GM21717 (cell line): Measurements from ENCODE around the gene NUAK1.

Experiments used
- ATAC-seq: cut with Tn5 transposase; IDR thresholded peaks from one replicate; pipeline ENCODE4 v1.9.1; 2021; ENCODE audit warnings: mild to moderate bottlenecking, moderate library complexity; ENCODE audit not compliant: unreplicated experiment

NUAK1 gene

DNA sequence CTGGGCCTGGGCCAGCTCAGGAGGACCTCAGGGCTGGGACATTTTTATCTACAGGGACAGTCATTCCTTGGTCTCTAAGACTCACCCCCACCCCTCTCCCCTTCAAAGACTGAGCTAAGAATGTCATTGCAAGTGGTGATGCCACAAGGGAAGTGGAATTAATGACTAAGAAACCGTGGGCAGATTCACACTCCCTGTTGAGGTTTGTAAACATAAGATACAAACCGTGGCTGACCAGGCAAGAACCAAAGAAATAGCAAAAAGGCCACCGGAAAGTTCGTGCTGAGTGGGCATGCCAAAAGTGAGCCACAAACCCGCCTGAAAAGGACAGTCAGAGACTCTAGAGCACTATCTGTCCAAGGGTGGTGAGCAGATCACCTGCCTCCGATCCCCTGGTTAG, 25.7 kb downstream of the NUAK1 start:
- ATAC-seq, result no peak

DNA sequence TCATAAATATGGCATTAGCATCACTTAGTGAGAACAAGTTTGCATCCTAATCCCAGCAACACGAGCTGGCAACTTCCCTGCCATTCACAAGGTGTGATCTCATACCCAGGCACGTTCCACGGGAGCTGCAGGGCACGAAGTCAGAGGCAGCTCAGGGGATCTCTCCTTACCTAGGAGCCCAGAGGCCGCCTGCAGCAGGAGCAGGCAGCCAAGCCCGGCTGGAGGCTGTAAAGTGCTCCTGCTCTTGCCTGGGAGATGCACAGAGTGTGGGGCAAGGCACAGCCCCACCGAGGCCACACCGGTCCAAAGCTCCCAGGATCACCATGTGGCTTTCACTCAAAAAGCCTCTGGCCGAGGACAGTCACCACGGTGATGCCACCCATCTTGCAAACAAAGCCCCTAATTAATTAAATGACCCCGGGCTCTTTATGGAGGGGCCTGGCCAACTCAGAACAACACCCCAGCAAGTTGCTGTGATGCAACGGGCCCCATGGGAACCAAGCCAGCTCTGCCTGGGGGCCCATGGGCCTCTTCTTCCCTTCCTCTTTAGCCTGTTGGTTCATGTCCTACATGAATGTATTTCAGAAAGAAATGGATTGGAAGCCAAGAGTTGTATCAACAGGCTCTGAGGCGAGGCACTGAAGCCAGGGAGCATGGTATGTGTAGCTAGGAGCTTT, 26.5 kb downstream of the NUAK1 start:
- ATAC-seq, result no peak

DNA sequence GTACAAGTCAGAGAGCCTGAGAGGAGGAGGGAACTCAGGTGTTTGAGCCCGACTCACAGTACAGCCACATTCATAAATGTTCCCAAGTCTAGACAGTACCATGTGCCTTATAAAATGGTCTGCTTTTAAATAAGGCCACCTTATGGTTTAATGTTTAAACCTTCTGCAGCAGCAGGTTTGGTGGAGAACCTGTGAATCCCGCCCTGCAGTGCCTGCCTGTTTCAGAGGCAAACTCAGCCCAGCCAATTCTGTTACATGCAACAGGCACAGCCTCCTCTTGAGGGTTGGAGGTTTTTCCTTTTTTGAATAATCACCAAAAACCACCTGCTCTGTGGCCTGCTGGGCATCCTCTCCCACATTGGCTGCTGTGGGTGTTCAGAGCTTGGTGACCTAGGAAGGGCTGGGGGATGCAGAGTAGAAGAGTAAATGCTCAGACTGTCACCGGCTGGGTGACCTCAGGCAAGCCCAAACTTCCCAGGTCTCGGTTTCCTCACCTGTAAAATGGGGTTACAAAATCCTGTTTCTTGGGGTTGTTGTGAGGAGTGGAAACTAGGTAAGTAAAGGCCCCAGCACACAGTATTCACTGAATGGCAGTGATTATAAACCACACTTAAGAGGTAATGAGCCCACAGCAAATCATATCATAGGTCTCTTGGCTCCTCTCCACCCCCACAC, 28.0 kb downstream of the NUAK1 start:
- ATAC-seq, result no peak

DNA sequence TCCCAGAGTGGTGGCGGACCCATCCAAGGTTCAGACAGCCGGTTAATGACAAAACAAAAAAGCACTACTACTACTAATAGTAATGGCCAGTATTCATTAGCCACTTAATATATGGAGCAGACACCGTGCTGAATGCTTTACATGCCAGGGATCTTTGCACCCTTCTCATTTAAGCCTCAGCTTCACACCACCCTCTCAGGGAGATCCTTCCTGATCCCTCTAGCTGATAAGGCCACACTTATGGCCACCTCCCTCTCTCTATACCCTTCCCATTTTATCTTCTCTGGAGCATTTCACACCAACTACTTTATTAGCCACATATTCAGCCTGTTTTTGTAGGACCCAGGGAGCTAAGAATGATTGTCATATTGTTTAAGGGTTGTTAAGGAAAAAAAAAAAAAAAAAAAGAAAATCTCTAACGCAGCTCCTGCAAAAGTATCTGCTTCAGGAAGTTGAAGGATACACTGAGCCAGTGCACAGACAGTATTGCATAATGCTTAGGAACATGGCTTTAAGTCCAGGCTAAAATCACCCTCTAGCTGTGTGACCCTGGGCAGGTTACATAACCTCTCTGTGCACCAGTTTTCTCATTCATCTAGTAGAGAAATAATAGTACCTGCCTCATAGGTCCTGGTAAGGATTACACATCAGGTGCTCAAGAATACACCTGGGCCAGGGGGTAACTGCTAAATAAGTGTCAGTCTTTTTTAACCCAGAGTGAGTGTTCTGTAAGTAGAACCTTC, 29.4 kb downstream of the NUAK1 start:
- no peak for ATAC-seq

DNA sequence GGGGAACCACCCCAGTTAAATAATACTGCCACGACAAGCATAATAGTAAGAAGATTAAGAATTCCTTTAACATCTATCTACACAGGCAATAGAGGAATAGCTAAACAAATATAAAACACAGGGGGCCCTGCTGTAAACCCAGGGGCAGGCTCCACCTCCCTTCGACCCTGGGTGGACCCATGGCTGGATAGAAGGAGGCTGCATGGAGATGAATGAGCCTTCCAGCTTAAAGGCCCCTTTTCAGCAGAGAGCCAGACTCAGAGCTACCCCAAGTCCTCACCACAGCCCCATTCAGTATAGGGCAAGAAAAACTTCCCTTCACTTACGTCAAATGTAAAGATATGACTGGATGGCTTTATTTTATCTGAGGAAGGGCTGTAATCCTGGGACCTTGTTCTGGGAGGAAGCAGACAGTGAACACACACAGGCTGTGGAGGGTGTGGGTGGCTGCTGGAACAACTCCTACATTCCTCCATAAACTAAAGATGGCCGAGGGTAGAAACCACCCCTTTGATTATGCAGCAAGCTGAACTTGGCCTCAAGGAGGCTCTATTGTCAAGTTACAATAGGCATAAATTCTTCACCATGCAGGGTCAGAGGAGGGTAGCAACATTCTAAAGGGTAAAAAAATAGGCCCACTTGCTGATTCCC, 30.4 kb downstream of the NUAK1 start:
- ATAC-seq, result no peak

DNA sequence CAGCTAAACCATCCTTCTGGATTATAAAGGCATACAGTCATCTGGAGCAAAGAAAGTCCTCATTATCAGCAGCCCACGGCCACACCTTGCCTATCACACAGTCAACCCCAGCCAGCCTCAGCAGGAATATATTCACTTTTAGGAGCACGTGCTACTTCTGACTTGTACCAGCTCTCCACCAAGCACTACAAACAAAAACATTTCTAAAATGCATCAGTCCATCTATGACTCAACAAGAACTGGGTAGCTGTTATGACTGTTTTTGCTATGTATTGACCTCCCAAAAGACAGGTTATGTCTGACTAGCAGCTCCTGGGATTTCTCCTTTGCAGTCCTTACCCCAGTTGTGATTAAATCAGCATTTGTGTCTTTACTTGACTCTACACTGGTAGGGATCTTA, 31.2 kb downstream of the NUAK1 start:
- ATAC-seq, result no peak

DNA sequence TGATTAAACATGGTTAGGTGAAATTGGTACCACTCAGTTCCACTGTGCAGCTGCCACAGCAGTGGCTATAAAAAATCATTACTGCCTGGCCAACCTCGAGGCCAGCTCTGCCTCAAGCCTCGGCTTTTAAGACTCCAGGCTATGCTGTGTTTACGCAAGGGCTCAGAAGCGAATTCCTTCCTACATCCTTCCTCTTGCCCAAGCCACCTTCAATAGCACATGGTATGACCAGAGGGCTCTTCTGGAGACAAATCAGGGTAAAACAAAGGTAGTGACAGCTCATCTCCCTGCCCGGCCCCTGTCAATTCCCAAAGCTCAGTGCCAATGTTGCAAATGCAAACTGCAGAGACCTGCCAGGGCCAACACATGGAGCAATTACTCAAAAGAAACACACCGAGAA, 31.9 kb downstream of the NUAK1 start:
- no peak for ATAC-seq

DNA sequence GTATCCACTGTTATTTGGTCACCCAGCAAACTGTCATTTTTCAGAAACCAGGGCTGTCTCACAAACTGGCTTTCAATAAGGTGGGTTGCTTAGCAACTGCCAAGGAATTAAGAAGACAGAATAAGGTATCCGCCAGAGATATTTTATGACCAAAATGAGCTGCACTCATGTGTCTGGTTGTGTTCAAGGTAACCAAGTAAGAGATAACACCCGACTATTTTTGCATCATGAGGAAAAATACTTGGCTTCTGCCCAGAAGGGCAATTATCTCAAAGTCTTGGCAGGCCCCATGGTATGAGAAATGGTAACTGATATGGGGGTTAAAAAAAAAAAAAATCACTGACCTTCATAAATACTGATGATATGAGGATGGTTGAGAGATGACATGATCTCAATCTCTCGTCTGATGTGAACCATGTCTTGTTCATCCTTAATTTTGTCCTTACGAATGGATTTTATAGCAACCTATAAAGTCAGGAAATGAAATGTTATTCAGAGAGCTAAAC, 32.6 kb downstream of the NUAK1 start:
- no peak for ATAC-seq

DNA sequence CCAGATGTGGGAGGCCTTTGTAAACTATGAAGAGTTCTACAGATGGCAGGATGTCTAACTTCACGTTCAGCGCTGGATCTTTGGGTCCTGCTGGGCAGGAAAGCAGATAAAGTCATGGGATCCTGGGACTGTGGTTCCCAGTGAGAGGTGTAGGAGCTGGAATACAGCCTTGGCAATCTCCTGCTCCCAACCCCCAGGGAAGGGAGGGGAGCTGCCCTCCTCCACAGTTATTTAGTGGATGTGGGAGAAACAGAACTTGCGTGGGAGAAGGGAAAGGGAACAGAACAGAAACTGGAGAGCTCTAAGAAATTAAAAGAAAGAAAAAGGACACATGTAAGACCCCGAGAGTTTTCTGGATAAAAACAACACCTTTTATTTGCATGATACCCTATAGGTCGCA, 37.0 kb downstream of the NUAK1 start:
- no peak for ATAC-seq

DNA sequence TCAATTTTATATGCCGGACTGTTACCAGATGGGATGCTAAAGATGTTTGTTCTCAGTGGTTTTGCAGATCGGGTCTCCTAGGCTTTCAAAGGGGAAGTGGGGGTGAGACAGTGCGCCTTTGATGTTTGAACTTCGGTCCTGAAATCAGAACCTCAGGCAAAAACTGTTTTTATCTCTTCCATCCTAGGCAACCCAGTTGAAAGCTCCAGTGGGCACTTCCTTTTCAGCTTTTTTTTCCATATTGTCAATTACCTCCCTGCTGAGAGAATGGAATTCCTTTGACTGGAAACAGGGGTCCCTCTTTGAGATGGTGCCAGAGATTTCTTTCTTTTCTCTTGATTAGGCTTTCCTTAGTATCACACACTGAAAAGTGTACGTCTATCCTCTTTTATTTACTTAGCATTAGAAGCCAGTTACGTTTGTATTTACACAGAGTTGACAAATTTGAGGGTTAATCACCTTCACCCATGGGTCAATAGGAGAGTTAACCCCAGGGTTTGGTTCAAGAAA, 40.0 kb downstream of the NUAK1 start:
- ATAC-seq, result no peak

DNA sequence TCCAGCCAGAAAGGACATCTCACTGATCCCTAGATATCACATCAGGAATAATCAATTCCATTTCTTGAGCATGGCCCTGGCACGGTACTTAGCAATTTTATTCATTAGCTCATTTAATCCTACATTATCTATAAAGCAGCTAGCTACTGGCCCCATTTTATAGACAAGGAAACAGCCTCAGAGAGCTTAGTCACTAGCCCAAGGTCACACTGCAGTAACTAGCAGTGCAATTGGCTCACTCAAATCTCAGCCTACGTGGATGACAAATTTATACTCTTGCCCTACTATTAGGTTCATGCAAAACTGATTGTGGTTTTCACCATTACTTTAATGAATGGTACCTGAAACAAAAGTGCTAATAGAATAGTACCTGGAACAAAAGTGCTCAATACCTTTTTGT, 41.7 kb downstream of the NUAK1 start:
- no peak for ATAC-seq

DNA sequence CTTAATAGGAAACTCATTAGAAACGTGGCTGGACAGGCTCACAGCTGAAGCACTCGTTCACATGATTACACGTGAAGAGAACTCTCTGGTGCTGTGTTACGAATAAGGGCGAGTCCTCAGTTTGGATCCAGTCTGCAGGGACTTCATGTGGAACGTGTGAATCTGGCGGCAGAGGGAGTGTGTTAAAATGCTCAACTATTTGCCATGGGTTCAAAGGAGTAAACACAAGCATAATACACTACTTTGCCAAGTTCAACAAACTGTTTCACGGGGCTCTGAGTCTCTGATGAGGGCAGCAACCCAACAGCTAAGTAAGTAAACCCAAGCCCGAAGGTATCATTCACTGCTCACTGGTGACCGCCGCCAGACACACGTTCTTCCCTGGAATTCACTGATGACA, 42.4 kb downstream of the NUAK1 start:
- no peak for ATAC-seq

DNA sequence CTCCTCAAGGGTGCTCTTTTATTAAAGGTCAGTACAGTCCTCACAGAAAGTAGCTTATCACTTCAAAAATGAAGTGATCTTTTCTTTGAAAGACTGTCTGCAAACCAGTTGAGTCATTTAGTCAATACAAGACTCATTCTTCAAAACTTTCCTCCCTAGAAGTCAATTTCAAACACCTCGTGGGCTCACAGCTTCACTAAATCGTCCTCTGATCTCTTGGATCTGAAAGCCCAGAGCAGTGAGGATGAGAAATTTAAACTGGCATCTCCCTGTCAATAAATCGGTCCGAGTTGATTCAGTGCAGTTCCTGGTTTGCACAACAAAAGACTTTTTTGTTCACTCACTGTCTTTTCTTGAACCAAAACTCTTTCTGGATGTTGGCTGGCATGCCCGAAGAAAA, 44.5 kb downstream of the NUAK1 start:
- no peak for ATAC-seq

DNA sequence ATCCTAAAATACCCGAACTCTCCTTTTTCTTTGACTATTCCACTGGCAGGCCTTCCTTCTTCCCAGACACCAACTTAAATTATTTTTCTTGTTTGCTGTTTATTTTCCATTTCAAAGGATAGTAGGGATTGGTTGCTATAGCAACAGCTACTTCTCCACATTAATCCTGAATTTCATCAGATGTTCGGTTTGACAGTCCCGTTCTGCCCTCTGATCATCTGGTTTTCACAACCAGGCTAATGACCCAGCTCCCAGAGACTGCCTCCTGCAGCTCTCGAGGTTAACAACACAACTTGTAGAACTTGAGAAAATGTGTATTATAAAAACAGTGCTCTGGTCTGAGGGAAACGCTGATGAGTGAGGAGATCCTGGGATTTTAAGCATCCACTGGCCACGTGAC, 45.5 kb downstream of the NUAK1 start:
- no peak for ATAC-seq

DNA sequence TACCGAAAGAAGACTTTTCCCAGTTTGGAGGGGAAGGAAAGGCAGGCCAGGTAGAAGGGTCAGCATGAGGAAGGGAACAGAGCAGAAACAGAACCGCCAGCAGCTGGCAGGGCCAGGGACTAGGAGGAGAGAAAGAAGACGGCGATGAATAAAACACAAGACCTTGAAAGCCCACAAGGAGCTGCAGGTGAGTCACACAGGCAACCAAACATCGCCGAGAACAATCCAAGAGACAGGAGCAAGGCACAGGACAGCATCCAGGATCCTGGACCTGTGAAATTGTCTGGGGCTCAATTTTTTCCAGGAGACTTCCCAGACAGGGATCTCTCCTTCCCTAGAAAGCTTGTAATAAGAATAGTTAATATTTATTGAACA, 47.3 kb downstream of the NUAK1 start:
- ATAC-seq, result no peak

DNA sequence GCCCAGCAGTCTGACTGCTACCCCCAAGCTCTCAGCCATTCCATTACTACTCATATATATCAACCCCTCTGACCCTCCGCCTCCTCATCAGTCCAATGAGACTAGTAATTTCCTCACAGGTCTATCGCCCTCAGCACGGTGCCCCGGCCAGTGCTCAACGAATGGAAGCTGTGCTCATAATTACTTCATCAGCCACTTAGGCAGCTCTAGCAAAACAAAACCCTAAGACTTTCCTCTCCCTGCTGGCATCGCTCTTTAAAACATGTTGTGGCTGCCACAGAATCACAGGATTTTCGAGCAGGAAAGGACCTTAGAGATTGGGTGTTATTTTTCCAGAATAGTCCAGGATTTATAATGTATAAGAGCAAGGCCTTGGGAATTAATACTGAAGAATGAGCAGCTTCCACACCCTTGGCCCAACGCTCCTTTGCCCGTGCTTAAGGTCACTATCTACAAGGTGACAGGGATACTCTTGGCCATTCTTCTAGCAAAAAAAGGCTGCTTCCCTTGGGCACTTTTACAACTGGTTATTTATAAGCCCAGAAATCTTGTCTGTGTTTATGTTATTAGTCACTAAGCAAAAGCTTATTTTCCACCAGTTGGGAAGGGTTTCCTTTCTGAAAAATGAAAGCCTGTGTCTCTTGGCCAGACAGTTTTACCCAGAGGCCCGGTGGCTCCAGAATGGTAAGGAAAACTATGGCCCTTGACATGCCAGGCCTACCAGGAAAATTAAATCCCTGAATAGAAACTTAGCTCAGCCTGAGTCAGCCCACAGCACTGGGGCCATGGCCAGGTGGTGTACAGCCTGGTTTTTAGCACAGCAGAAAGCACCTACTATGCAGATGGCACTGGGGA, 47.9 kb downstream of the NUAK1 start:
- ATAC-seq, result no peak

DNA sequence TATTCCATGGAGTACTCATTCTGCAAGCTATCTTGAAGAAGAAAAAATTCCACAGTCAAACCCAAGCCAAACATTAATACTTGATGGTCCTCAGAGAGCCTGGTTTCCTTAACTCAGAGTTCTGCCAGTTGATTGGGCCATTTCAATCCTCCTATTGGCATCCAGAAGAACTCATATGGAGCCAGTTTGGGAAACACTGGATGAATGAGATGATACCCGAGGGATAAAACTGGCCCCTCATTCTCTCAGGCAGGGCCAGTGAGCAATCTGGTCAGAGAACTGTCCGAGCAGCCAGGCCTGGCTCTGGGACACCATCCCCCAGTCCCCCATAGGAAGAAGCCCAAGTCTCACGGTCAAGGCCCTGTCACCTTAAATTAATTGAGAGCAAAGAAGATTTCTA, 48.8 kb downstream of the NUAK1 start:
- no peak for ATAC-seq

DNA sequence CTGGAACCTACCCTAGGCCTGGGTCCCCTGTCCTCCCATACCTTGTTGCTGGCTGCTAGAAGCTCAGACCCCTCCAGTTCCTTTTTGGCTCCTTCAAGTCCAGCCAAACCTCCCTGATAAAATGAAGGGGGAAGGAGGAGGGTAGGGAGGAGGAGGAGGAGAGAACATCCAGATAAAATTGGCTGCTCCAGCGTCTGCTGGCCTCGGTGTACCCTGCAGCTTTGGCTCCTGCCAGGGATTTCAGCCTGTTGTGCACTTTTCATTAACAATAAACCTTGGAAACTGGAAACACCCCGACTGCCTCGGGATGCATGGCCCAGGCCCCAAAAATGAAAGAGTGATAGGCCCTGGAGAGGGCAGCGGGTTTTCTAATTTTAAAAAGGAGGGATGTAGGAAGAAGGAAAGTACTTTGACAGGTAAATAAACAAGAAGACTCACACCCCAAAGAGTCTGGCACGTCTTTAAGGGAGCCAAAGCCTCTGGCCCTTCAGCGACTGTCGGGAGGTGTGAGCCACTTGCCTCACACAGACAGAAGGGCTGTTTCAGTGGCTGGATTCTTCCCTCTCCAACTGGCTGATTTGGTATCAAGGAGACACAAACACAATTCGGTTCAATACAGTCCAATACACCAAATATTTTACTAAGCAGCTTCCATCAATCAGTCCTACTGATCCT, 49.8 kb downstream of the NUAK1 start:
- ATAC-seq, result no peak

DNA sequence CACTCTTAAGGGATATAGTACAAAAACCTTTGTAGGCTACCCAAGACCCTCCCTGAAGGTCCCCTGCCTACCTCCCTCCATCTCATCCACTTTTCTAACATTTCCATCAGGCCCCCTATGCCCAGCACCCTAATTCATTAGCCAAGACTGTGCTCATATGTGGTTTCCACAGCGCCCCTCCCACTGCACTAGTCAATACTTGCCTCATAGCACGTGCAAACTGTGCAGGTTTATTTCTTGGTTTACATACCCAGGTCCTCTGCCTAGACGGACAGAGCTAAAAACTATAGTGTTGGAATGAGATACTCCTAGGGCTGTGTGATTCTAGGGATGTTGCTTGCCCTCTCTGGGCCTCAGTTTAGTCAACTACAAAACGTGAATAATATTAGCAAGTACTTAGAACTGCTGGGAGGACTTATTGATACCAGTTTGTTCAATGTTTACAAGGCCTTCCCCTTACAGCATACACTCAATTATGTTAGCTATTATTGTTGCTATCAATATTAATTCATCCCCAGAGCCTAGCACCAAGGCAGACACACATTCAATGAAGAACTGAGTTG, 50.4 kb downstream of the NUAK1 start:
- no peak for ATAC-seq

DNA sequence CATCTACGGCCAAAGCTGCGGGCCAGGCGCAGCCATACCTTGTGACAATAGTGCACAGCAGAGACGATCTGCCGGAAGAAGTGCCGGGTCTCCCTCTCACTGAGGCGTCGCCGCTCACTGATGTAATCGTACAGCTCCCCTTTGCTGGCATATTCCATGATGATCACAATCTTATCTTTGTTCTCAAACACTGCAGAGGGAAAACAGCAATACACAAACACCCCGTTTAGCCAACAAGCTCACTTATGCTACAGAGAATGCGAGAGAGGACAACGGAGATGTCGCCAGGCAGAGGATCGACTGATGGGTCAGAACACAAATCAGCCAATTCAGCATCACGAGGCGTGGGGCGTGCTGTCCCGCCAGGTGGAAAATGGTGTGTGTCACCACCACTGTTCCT, 52.1 kb downstream of the NUAK1 start:
- no peak for ATAC-seq
